HG02610 (cell line): ENCODE data around the gene SLC33A1.
"Not testable (repeated sequence)": the region's sequence is repeated elsewhere in the genome, so short reads cannot be mapped to it uniquely, and the experiment has no call there.

ENCODE experiments used
- ATAC-seq: cut with Tn5 transposase; IDR thresholded peaks from one replicate; pipeline ENCODE4 v1.9.1; 2021; ENCODE audit warnings: mild to moderate bottlenecking, moderate library complexity; ENCODE audit not compliant: unreplicated experiment

SLC33A1 gene

DNA sequence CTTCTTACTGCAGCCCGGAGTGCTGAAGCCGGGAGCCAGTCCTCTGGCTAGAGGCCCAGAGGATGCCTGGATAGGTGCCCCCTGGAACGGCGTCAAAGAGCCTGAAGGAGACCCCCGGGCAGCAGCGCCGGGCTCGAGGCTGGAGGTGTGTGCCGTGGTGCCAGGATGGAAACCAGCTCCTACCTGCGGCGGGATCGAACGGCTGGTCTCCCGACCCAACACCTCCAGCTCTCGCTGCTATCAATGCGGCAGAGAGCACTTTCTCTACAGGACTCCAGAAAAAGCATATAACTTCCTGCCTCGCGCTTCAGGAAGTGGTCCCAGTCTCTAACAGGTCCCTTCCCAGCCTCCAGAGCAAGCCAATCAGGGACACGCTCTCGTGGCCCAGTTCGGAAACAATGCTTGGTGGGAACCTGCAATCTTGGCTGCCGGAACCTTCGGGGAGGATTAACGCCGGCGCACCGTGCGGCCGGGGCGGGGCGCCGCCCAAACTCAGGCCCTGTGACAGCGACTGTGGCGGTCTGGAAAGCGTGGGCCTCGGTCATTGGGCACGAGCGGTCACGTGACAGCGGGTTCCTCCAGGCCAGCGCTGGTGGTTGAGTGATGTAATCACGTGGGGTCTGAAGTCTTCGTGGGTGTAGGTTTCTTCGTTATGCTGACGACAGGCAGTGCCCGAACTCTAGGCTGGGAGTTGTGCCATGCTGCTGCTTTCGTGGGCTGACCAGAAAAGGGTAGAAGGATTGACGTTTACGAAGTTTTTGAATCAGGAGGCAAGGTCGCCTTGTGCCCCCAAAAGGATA is at the start of gene SLC33A1:
Gene SLC33A1, minus strand, starts transcription at position 287 of the 800 bp plus-strand sequence. CDS start 430 bp downstream, outside the sequence.
- peak; percentile 93 for ATAC-seq

DNA sequence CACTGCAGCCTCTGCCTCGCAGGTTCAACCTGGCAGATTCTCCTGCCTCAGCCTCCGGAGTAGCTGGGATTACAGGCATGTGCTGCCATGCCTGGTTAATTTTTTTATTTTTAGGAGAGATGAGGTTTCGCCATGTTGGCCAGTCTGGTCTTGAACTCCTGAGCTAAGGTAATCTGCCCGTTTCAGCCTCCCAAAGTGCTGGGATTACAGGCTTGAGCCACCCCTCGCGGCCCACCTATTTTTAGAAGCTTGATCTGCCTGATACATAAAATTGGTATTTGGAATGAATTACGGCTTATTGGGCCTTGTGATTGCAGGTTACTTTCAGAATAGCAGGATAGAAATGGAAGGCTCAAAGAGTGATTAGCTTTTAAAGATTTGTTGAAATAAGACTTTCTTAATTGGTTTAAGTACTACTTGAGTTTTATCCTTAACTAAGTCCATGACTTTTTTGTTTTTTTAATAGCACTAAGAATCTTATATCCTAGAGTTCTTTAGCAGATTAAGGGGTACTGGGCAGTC is 41.2 kb upstream of the SLC33A1 start:
- no peak for ATAC-seq

GRCh38 chr3:155891321-155891720 is 37.1 kb upstream of the SLC33A1 start:
- ATAC-seq, result no peak

DNA sequence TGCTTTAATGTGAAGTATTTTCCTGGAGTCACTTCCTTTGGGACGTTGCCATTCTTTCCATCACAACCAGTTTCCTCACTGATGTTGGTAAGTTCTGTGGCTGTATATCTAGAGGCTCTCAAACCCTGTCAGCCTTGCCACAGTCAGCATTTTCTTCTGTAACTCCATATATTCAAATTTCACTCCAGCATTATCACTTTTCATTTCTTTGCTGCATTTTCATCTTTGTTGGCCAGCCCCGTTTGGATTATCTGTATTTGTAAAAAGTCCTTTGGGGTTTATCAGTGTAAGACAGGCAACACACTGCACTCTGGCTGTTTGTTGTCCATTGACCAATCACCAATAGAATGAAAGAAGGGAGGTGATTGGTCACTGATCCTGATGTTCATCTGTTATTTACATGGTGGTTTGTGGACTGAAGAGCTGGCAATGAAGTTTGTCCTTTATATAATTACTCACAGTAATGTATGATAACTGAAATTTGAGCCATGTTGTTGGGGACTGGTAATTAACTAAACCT is 36.5 kb upstream of the SLC33A1 start:
- peak; percentile 49 for ATAC-seq

DNA sequence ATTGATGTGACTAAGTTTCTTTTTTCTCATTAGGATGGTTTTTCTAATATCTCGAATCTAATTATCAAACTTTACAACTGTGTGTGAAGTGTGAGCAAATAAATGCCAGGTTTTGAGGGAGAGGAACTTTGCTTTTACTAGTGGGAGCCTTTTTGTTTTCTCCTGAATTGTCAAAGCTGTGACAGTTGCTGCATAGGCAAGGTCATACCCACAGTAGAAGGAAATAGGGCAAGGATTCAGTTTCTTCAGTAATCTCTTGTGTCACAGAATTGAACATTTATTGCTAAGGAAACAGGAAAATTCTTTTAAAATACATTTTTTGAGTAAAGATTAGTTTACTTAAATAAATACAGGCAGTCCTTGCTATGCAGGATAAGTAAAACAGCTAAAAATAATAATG is 35.7 kb upstream of the SLC33A1 start:
- ATAC-seq, result no peak

DNA sequence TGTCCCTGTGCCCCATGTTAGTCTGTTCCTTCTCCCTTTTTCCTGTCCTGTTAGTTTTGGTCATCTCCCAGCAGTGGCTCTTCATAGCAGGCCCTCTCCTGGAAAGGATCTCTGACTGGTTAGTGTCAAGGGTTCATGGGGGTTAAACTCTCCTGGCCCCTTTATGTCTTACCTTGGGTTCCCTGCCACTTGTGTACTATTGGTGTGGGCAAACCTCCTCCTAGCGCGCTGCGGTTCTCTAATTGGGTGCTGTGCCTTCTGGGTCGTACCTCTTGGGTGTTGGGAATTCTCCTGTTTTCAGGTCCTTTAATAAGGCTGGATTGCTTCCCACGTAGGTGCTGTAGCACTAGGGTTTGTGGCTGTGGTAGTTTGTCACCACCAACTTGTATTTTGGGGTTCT is 35.0 kb upstream of the SLC33A1 start:
- no peak for ATAC-seq

GRCh38 chr3:155886915-155887314 is 32.7 kb upstream of the SLC33A1 start:
- peak; percentile 55 for ATAC-seq

DNA sequence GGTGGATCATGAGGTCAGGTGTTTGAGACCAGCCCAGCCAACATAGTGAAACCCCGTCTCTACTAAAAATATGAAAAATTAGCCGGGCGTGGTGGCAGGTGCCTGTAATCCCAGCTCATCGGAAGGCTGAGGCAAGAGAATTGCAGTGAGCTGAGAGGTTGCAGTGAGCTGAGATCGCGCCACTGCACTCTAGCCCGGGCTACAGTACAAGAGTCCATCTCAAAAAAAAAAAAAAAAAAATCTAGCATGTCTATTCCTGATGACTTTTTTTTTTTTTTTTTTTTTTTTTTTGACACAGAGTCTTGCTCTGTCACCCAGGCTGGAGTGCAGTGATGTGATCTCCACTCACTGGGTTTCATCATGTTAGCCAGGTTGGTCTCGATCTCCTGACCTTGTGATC is 32.1 kb upstream of the SLC33A1 start:
- not testable (repeated sequence) for ATAC-seq

GRCh38 chr3:155885292-155885691 is 31.1 kb upstream of the SLC33A1 start:
- ATAC-seq, result no peak

DNA sequence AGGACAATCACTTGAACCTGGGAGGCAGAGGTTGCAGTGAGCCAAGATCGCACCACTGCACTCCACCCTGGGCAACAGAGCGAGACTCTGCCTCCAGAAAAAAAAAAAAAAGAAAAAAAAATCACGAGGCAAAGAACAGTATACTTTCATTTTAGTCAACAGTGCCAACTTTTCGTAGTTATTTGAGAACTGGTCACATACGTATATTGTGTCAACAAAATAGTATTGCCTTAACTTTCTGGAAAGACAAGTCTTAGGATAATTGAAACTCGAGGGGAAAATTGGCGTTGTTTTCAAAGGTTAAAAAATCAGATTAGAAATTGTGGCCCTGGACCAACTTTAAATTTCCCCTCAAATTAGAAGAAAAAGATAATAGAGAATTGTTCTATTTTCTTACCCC is 30.1 kb upstream of the SLC33A1 start:
- ATAC-seq, result no peak

GRCh38 chr3:155880286-155880685 is 26.1 kb upstream of the SLC33A1 start:
- peak; percentile 80 for ATAC-seq

GRCh38 chr3:155876503-155876902 is 22.3 kb upstream of the SLC33A1 start:
- no peak for ATAC-seq

DNA sequence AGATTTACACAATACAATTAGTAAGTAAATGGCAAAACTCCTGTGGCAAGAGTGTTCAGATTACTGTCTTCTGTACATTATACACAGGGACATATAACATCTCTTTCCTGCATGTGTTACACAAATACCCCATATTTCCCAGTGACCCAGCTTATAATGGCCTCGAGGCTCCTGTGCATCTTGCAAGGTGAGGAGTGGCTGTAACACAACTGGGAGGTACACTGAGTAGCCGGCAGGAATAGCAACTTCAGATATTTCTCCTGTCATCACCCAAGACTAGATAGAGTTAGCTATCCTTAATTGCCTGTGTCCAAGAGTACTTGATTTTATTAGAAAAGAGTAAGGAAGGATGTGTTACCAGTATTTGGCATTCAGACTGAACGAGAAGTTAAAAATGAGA is 21.8 kb upstream of the SLC33A1 start:
- no peak for ATAC-seq

DNA sequence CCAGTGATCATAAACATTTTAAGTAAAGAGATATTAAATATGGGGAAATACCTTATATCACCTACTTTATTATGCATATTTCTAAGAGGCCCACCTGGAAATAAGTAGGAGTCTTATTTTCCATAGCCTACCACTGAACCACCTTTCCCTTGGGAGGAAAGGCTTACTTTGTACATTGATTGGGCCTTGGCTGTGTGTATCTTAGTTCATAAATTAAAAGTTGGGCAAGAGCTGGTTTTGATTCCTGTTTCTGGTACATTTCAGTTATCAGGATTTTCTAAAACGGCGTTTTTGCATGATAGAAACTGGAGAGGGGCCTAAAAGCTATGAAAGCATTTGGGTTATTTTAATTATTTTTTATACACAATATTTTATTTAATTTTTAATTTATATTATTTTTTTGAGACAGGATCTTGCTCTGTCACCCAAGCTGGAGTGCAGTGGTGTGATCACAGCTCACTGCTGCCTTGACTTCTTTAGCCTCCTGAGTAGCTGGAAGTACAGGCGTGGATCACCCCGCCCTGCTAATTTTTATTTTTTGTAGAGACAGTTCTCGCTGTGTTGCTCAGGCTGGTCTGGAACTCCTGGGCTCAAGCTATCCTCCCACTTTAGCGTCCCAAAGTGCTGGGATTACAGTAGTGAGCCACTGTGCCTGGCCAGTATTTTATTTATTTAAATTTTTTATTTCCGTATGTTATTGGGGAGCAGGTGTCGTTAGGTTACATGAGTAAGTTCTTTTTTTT is 18.8 kb upstream of the SLC33A1 start:
- no peak for ATAC-seq

- ATAC-seq, result no peak
Measured at GRCh38 chr3:155871746-155872158, 17.5 kb upstream of the SLC33A1 start.

GRCh38 chr3:155870945-155871745 is 16.9 kb upstream of the SLC33A1 start:
- peak; percentile 17 for ATAC-seq

- peak; percentile 94 for ATAC-seq
Measured at GRCh38 chr3:155870133-155870944, 16.1 kb upstream of the SLC33A1 start, which contains the start of gene GMPS. Gene GMPS (plus strand): TSS chr3:155870650. CDS start chr3:155870871, 221 bp downstream.

- no peak for ATAC-seq
Measured at GRCh38 chr3:155869691-155870090, 15.5 kb upstream of the SLC33A1 start.

DNA sequence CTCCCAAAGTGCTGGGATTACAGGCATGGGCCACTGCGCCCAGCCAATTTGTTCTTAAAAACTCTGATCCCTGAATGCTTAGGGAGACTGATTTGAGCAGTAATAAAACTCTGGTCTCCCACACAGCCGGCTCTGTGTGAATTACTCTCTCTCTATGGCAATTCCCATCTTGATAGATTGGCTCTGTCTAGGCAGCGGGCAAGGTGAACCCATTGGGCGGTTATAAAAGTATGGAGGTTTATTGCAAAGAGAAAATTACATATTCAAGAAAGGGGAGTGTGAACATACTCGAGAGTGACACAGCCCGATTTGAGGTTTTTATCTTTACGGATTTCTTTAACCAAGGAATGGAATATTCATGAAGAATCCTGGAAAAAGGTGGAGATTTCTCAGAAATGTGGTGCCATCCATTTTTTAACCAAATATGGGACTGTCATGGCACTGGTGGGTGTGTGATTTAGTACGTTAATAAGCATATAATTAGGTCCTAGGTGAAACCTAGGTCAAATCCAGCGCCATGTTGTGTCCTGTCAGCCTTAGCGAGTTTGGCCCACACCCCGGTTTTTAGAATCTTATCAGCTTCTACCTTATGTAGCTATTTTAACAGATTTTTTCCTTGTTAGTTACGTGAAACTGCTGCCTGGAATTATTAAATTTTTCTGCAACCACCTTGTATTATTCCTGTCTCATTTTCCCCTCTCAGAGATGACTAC is 9.0 kb upstream of the SLC33A1 start:
- no peak for ATAC-seq
